IPS-15b (cell line): ENCODE data around the gene SH3BP4.
"Not testable (repeated sequence)": the region's sequence is repeated elsewhere in the genome, so short reads cannot be mapped to it uniquely, and the experiment has no call there.

Experiments used
- H3K27me3 ChIP-seq: one replicate; pipeline ENCODE4 v1.6.1; 2013; ENCODE audit warnings: low read length; ENCODE audit not compliant: control insufficient read depth, insufficient read depth
- H3K36me3 ChIP-seq: one replicate; pipeline ENCODE4 v1.6.1; 2013; ENCODE audit warnings: low read length; ENCODE audit not compliant: control insufficient read depth, insufficient read depth
- H3K4me1 ChIP-seq: one replicate; pipeline ENCODE4 v1.6.1; 2013; ENCODE audit warnings: mild to moderate bottlenecking, low read length; ENCODE audit not compliant: control insufficient read depth, insufficient read depth
- H3K4me3 ChIP-seq: one replicate; pipeline ENCODE4 v1.5.1; 2013; ENCODE audit warnings: low read depth, low read length
- H3K9ac ChIP-seq: one replicate; pipeline ENCODE4 v1.6.1; 2013; ENCODE audit warnings: low read depth, mild to moderate bottlenecking, low read length
- H3K9me3 ChIP-seq: one replicate; pipeline ENCODE4 v1.6.1; 2013; ENCODE audit warnings: mild to moderate bottlenecking, low read length; ENCODE audit not compliant: control insufficient read depth, insufficient read depth

SH3BP4 gene

GRCh38 chr2:235006461-235006860, 54.6 kb downstream of the SH3BP4 start:
- peaks cover 8% of the 10 kb centered on the region for H3K4me1 ChIP-seq
- no peaks in the 10 kb centered on the region for H3K9me3 ChIP-seq
- no peak overlapping the region for H3K9ac ChIP-seq
- H3K36me3 ChIP-seq = peaks cover 2% of the 10 kb centered on the region
- no peak overlapping the region for H3K4me3 ChIP-seq
- no peaks in the 10 kb centered on the region for H3K27me3 ChIP-seq

DNA sequence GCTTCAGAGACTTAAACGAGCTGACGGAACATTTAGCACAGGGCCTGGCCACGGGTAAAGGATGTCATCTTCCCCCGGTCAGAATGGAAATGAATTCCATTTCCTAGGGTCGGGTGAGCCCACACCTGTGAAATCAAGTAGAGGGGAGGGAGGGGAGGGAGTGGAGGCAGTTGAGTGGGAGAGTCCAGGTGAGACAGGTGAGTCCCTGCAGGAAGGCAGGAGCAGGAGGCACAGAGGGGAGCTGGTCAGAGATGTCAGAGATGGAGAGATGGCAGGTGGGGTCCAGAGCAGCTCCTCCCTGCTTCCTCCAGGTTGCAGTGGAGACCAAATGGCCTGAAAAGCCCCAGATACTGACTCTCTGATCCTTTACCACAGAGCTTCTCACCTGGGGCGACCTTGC, 55.2 kb downstream of the SH3BP4 start:
- Histone ChIP-seq H3K4me1 (peaks cover 10% of the 10 kb centered on the region), H3K4me3 (no peak overlapping the region), H3K36me3 (peaks cover 2% of the 10 kb centered on the region)

DNA sequence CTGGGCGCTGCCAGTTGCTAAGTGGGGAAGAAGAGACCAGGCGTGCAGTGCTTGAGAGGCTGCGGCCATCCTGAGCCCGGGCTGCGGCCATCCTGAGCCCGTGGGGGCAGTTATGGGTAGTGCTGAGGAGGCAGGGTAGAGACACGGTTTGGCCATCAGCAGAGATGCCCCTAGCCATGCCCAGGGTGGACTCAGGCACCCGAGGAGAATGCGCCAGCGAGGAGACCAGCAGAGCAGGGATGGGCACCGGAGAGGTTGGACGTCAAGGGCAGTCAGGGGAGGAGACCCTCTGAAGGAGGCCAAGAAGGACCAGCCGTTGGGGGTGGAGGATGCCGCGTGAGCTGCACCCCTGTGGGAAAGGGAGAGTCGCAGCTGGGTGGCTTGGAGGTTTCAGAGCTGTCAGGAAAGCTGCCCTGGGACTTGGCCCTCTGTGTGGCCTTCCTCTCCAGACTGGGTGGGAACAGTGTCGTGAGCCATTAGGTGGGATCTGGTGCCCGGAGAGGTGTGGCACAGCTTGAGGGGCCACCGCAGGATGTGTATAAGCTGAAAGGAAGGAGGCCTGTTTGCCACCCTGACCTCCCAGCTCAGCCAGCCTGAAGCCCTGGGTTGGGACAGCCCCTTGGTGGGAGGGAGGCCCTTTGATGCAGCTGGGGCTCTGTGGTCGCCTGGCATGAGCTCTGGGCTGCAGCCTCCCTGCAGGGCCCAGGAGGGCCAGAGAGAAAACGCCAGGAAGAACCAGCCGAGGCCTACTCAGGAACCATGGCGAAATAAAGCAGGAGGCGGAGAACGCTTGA, 56.0 kb downstream of the SH3BP4 start:
- Histone ChIP-seq H3K4me1 (peaks cover 10% of the 10 kb centered on the region), H3K9ac (no peak overlapping the region), H3K4me3 (no peak overlapping the region)

More for the DNA sequence above, 55.2 kb downstream of the SH3BP4 start:
- H3K27me3 ChIP-seq = no peaks in the 10 kb centered on the region
- no peaks in the 10 kb centered on the region for H3K9me3 ChIP-seq
- no peak overlapping the region for H3K9ac ChIP-seq

GRCh38 chr2:235008584-235009044, 56.8 kb downstream of the SH3BP4 start:
- Histone ChIP-seq H3K4me1 (peaks cover 10% of the 10 kb centered on the region), H3K4me3 (no peak overlapping the region), H3K36me3 (peaks cover 2% of the 10 kb centered on the region), H3K27me3 (no peaks in the 10 kb centered on the region), H3K9me3 (no peaks in the 10 kb centered on the region), H3K9ac (no peak overlapping the region)

More for the DNA sequence above, 56.0 kb downstream of the SH3BP4 start:
- Histone ChIP-seq H3K27me3 (no peaks in the 10 kb centered on the region), H3K9me3 (no peaks in the 10 kb centered on the region), H3K36me3 (peaks cover 2% of the 10 kb centered on the region)

DNA sequence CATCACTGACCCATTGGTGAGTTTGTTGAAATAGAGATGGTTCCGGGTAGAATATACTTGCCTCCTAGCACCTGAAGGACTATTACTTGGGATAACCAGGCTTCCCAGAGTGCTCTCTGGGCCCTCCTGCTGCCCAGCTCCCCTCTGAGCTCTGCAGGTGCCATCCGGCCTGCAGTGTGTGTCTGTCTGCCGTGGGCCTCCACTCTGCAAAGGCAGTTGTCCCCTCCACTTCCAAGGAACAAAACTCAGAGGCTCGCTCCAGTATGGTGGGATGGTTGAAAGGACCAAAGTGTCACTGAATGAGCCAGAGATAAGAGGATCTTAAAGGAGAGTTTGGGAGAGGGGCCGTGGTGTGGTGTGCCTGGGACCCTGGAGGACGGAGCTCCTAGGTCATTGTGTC, 57.3 kb downstream of the SH3BP4 start:
- Histone ChIP-seq H3K4me1 (peaks cover 10% of the 10 kb centered on the region), H3K9me3 (no peaks in the 10 kb centered on the region), H3K4me3 (no peak overlapping the region), H3K27me3 (no peaks in the 10 kb centered on the region), H3K36me3 (peaks cover 2% of the 10 kb centered on the region), H3K9ac (no peak overlapping the region)

GRCh38 chr2:235010117-235010714, 58.4 kb downstream of the SH3BP4 start:
- Histone ChIP-seq H3K9me3 (no peaks in the 10 kb centered on the region), H3K27me3 (no peaks in the 10 kb centered on the region), H3K4me3 (no peak overlapping the region), H3K9ac (no peak overlapping the region), H3K36me3 (peaks cover 2% of the 10 kb centered on the region), H3K4me1 (peaks cover 17% of the 10 kb centered on the region)

- Histone ChIP-seq H3K4me3 (no peak overlapping the region), H3K36me3 (no peaks in the 10 kb centered on the region), H3K9me3 (no peaks in the 10 kb centered on the region), H3K9ac (no peak overlapping the region), H3K4me1 (peaks cover 13% of the 10 kb centered on the region), H3K27me3 (no peaks in the 10 kb centered on the region)
Observed at GRCh38 chr2:235011607-235011928, 59.8 kb downstream of the SH3BP4 start.

- Histone ChIP-seq H3K36me3 (no peaks in the 10 kb centered on the region), H3K9ac (no peak overlapping the region), H3K4me1 (peaks cover 13% of the 10 kb centered on the region)
Observed at GRCh38 chr2:235011929-235012631, 60.3 kb downstream of the SH3BP4 start.

DNA sequence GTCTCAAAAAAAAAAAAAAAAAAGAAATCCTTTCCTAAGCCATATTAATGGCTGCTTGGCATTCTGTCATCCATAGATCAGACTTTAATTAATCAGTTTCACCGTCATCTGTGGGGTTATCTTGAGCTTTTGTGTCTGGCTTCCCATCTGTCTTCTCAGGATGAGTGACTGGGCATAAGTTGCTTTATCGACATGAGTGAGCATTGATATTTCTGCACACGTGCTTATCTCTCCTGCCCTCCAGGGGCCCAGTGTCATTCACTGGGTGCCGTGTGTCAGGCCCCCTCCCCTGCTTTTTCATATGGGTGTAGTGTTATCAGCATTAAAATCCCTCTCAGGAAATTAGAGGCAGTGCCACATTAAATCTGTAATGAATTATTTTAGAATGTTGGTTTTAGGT, 65.6 kb downstream of the SH3BP4 start:
- H3K27me3 ChIP-seq = no peaks in the 10 kb centered on the region
- no peaks in the 10 kb centered on the region for H3K9me3 ChIP-seq
- no peak overlapping the region for H3K4me3 ChIP-seq
- H3K36me3 ChIP-seq = no peaks in the 10 kb centered on the region
- H3K9ac ChIP-seq = no peak overlapping the region
- peaks cover 7% of the 10 kb centered on the region for H3K4me1 ChIP-seq

More at GRCh38 chr2:235011929-235012631, 60.3 kb downstream of the SH3BP4 start:
- H3K4me3 ChIP-seq = no peak overlapping the region
- no peaks in the 10 kb centered on the region for H3K27me3 ChIP-seq
- no peaks in the 10 kb centered on the region for H3K9me3 ChIP-seq

DNA sequence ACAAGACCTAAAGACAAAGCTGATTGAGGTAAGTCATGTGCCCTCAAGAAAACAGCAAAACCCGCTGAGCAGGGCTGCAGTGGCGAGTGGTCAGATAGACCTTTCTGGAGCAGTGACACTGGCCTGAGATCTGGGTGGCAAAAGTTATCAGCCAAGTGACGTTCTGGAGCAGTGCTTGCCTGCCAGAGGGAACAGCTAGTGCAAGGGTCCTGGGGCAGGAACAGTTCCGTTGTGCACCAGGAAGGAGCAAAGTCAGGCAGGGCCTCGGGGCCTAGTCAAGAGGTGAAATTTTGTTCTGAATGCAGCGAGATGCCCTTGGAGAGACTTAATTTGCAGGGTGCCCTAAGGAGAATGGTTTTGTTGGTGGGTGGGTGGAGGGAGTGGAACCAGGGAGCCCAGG, 67.0 kb downstream of the SH3BP4 start:
- Histone ChIP-seq H3K27me3 (no peaks in the 10 kb centered on the region), H3K9me3 (no peaks in the 10 kb centered on the region), H3K9ac (no peak overlapping the region), H3K4me3 (no peak overlapping the region), H3K4me1 (peaks cover 9% of the 10 kb centered on the region), H3K36me3 (no peaks in the 10 kb centered on the region)

DNA sequence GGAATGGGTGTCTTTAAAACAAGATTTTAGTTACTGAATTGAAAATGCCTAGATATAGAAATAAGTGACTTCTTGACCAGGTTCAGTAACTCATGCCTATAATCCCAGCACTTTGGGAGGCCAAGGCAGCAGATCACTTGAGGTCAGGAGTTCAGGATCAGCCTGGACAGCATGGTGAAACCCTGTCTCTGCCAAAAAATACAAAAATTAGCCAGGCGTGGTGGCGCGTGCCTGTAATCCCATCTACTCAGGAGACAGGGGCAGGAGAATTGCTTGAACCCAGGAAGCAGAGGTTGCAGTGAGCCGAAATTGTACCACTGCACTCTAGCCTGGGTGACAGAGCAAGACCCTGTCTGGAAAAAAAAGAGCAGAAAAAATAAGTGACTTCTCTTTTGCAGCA, 68.3 kb downstream of the SH3BP4 start:
- H3K4me3 ChIP-seq, H3K27me3 ChIP-seq, H3K4me1 ChIP-seq, H3K9me3 ChIP-seq, H3K9ac ChIP-seq, H3K36me3 ChIP-seq: not testable (repeated sequence)

- peaks cover 10% of the 10 kb centered on the region for H3K4me1 ChIP-seq
- no peak overlapping the region for H3K9ac ChIP-seq
- H3K9me3 ChIP-seq = no peaks in the 10 kb centered on the region
- peaks cover 5% of the 10 kb centered on the region for H3K36me3 ChIP-seq
- no peak overlapping the region for H3K4me3 ChIP-seq
- no peaks in the 10 kb centered on the region for H3K27me3 ChIP-seq
Observed at GRCh38 chr2:235021752-235022151, 69.9 kb downstream of the SH3BP4 start.
